NCI-H187 (cell line): Measurements from ENCODE around the gene IQGAP2.
"Not testable (repeated sequence)": the region's sequence is repeated elsewhere in the genome, so short reads cannot be mapped to it uniquely, and the experiment has no call there.

Source experiments
- DNase-seq, 2 experiments: peaks; one replicate each; lab custom pipeline; 2025; lab: John Stamatoyannopoulos, UW

Gene IQGAP2, protein sequence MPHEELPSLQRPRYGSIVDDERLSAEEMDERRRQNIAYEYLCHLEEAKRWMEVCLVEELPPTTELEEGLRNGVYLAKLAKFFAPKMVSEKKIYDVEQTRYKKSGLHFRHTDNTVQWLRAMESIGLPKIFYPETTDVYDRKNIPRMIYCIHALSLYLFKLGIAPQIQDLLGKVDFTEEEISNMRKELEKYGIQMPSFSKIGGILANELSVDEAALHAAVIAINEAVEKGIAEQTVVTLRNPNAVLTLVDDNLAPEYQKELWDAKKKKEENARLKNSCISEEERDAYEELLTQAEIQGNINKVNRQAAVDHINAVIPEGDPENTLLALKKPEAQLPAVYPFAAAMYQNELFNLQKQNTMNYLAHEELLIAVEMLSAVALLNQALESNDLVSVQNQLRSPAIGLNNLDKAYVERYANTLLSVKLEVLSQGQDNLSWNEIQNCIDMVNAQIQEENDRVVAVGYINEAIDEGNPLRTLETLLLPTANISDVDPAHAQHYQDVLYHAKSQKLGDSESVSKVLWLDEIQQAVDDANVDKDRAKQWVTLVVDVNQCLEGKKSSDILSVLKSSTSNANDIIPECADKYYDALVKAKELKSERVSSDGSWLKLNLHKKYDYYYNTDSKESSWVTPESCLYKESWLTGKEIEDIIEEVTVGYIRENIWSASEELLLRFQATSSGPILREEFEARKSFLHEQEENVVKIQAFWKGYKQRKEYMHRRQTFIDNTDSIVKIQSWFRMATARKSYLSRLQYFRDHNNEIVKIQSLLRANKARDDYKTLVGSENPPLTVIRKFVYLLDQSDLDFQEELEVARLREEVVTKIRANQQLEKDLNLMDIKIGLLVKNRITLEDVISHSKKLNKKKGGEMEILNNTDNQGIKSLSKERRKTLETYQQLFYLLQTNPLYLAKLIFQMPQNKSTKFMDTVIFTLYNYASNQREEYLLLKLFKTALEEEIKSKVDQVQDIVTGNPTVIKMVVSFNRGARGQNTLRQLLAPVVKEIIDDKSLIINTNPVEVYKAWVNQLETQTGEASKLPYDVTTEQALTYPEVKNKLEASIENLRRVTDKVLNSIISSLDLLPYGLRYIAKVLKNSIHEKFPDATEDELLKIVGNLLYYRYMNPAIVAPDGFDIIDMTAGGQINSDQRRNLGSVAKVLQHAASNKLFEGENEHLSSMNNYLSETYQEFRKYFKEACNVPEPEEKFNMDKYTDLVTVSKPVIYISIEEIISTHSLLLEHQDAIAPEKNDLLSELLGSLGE (N-terminal part only)

DNA sequence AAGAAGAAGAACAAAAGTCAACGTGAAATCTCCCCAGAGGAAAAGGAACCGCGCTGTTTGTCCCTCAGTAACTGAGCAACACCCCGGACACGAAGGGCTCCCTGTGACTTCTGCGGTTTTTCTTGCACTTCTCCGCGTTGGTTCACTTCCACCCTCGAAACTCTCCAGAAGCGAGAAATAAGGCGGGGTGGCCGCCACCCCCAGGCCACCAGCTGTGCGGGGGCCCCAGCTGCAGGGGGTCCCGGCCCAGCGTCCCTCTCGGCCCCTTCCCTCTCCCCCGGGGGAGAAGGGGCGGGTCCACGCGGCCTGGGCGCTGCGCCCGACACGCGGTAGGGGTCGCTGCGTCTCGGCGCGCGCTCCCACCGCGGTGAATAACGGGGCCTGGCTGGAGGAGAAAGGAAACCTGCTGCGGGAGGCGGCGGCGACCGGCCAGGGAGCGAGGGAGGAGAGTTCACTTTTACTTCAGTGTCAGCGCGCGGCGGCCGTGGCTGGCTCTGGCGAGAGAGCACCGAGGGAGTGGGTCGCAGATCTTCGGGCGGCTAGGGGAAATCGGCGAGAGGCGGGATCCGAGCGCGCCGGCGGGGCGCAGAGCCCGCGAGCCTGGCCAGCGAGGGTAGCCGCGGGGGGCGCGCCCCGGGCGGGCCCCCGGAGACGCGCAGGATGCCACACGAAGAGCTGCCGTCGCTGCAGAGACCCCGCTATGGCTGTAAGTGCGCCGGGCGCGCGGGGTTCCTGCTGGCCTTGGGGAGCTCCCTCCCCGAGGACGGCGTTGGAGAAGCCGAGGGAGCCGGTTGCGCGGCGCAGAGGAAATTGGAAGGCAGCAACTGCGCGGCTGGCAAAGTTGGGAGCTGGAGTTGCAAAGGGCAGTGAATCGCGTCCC, at the start of gene IQGAP2:
Gene IQGAP2 (plus strand): TSS at position 400 of the 880 bp plus-strand sequence. CDS start 261 bp downstream, at position 661.
- DNase-seq = no peak

DNA sequence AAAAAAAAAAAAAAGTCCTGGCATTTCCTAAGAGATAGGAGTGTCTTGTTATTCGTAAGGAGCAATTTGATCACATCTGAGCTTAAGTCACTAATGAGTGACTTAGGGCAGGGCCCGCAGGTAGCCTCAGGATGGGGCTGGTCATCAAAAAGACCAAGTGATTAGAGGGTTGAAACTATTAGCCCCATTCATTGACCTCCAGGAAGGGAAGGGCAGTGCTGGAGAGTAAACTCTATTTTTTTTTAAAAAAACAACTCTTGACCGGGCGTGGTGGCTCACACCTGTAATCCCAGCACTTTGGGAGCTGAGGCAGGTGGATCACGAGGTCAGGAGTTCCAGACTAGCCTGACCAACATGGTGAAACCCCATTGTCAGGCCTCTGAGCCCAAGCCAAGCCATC, 46.2 kb upstream of the IQGAP2 start:
- DNase-seq = no peak

DNA sequence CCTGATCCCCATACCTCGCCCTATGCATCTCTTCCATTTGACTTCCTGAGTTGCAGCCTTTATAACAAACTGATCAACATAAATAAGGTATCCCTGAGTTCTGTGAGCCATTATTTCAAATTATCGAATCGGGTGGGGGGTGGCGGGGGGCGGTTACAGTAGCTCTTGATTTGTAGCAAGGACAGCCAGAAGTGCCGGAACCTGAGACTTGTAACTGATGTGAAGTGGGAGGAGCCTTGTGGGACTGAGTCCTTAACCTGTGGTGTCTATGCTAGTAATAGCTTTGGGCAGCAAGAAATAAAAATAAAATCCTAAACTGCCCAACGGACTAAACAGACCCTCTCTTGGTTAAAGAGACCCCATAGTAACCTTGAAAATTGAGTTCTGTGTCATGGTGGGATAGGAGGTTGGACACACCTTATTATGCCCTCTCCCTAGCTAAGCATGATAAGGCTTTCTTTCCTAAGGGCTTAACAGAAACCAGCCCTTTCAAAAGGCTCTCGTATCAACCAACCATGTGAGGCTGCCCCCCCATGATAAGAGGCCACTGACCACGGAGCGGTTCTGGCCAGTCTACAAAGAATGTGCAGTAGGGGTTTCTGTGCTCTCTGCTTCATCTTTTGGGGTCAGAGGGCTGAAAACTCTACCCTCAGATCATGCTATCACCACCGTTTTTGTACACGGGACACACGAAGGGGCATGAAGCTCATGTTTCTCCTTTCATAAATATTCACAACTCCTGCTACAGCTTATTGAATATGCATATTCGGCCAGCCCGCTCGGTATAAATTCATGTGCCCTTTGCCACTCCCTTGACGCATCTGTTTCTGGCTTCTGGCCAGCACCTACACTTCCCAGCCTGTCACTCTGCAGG, 39.5 kb upstream of the IQGAP2 start:
- DNase-seq = no peak

DNA sequence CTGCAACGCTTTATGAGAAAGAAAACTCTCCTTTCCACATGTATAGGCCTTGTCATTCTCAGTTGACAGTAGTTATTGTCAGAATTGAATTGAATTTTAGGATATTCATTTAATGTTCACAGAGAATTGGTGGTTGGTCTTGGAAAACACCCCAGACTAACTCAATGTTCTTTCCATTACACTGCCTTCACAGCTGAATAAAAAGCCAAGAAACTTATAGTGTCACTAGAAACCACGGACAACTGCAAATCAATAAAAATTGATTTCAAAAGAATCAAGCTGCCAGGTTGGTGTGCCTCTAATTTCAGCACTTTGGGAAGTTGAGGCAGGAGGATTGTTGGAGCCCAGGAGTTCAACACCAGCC, 38.9 kb upstream of the IQGAP2 start:
- DNase-seq = no peak

DNA sequence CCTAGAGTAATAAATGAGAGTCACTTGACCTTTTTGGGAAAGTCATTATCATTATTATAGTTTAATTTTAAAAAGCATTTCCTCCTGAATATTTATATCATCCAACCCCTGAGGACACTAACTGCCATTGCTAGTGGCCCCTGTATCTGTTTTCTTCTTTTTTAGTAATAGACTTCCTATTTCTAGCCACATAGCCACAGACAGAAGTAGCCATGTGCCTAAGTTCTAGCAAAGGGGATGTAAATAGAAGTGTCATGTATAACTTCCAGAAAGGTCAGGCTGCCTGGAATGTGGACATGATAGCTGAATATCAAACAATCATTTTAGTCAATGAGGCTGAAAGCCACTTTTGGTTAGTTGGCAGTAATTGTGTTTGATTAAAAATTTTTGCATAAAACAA, 37.5 kb upstream of the IQGAP2 start:
- no peak for DNase-seq

DNA sequence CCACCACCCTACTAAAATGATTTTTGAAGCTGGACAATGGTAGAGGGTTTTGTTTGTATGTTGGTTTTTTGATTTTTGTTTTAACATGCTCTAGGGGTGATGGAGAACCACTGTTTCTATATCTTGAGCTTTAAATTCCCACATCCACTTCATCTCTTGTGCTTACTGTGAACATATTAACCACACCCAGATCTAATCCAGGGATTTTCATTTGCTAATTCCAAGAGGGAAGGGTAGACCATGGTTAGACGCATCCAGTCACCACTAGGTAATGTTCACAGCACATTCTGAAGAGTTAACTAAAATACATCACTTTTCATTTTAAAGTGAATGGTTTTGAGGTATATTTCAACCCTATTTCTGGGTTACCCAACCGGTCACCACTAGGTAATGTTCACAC, 36.5 kb upstream of the IQGAP2 start:
- DNase-seq = no peak

DNA sequence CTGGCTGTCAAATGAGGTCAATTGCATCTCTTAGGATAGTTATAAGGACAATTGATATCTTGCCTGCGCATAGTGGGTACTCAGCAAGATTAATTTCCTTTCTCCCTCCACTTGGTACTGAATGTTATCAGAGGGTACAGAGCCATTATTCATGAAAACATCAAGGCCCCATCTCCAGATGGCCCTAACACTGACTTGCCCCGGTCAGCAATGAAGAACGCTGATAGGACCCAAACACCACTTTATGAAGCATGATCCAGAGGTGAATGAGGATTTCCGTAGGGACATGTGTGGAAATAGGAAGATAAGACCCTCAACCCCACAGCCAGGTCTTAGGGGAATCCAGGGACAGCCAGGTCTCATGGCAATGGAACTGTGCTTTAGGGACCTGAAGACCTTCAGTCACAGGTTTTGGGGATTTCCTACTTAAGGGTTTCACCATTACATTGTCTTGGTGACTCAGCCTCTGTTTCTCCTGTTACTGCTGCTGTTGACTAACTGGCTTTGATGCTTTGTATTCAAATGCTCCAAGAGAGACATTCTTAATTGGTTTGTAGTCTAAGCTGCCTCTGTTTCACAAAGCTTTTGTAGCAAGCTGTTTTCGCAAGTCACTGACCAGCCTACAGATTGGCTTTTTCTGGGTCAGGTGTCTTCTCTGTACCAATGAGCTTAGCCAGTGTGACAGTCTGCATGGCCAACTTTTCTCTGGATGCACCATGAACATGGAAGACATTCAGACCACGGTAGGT, 35.3 kb upstream of the IQGAP2 start:
- DNase-seq = no peak

DNA sequence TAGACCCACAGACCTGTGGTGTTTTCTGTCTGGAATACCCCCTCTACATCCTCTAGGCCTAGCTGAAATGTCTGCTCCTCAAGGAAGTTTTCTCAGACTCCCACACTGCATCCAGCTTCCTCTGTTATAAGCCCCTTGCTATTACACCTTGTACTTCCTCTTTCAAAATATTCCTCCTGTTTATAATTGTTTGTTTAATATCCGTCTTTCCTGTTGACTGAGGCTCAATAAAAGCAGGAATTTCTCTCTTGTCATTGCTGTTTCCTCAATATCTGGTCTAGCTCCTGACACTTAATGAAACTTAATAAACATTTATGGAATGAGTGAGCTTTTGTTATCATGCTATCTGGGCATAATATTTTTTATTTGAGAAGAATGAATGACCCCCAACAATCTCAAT, 34.1 kb upstream of the IQGAP2 start:
- DNase-seq = no peak

DNA sequence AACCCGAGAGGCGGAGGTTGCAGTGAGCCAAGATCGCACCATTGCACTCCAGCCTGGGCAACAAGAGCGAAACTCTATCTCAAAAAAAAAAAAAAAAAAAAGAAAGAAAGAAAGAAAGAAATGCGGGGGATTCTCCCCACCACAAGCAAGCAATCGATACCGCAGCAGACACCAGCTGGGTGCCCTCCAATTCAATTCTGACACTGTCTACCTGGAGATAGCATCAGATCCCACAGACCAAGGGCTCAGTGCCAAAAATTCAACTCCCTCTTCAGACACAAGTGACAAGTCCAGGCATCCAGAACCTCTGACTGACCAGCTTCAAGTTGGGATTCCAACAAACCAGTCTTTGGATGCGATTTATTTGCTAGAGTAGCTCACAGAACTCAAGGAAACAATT, 33.4 kb upstream of the IQGAP2 start:
- DNase-seq = not testable (repeated sequence)

DNA sequence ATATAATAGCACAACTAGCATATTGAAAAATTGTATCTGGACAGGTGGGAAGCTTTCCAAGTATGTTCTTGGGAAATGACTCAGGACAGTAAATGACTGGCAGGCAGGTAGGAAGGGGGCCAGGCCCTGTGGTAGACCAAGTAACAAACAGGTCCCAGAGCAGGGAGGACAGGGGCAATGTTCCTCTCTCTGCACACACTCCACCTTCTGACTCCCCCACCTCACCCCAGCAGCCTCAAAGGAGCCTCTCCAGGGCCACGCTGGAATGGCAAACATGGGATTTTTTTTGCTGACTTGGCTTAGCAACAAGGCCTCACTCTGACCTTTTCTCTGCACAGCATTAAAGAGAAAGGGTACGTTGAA, 31.1 kb upstream of the IQGAP2 start:
- no peak for DNase-seq

DNA sequence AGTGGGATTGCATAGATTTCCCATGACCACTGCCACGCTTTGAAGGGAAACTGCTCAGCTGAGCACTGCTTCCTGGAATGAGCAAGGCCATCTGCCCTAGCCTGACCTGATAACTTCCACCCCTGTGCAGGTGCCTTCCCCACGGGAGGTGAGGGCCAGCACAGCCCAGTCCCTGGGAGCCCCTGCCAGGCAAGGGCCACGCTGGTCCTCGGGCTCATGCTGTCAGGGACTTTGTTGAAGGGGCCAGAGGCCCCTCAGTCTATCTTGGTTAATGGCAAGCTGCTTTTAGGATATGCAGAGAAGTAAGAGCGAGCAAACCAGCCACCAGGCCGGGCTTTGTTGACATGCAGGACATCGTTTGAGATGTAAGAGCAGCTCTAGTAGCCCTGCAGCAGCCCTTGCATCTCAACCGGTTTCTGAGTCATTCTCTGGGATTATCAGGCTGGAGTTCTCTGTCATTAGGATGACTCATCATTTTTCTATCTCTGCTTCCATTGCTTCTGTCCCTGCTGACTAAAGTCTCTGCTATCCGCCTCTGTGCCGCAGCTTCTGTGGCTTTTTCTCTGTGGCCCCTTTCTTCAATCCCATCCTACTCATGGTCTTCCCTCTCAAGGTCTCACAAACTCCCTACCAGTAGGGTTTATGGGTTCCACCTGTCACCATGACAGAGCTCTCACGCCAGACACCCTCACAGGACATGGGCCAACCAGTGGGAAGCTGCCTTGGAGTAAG, 30.6 kb upstream of the IQGAP2 start:
- no peak for DNase-seq

DNA sequence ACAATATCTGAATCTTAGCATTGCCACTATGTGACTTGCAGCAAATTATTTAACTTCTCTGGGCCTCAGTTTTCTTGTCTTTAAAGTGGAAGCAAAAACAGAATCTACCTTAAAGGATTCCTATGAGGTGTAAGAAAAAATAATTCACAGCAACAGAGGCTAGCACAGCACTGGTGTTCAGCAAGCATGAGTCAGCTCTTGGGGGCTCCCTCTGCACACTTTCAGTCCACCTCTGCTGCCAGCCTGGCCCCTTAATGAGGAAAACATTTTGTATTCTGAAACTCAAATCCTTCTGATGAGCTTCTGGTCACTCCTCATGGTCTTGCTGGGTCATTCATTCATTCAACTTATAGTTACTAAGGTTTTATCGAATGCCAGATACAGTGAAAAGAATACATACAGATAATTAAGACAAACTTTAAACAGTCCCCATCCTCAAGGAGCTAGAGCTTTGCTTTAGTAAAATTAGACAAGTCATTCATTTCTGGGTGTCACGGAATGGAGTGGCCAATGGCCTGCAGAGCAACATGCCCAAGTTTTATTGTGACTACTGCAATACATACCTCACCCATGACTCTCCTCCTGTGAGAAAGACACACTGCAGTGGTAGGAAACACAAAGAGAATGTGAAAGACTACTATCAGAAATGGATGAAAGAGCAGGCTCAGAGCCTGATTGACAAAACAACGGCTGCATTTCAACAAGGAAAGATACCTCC, 26.8 kb upstream of the IQGAP2 start:
- DNase-seq = no peak

DNA sequence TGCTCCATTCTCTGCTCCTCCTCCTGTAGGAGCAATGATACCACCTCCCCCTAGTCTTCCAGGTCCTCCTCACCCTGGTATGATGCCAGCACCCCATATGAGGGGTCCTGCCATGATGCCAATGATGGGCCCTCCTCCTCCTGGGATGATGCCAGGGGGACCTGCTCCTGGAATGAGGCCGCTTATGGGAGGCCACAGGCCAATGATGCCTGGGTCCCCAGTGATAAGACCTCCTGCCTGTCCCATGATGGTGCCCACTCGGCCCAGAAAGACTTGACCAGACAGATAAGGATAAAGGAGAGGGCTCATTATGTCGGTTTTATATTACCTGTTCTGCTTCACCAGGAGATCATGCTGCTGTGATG, 26.2 kb upstream of the IQGAP2 start:
- DNase-seq = no peak

DNA sequence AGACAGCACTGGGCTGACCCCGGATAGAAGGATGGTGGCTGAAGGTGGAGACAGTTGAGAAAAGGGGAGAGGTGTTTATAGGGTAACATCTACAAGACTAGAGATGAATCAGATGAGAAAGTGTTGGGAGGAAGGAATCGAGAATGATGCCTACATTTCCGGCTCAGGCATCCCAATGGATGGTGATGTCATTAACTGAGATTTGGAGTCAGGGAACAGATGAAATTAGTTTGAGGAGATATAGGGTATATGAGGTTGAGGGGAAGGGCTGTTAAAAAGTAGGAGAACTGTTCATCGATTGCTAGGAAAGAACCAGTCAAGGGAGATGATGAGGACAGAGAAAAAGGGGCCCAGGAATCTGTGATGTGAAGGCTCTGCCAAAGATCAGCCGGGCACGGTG, 24.7 kb upstream of the IQGAP2 start:
- DNase-seq = no peak

DNA sequence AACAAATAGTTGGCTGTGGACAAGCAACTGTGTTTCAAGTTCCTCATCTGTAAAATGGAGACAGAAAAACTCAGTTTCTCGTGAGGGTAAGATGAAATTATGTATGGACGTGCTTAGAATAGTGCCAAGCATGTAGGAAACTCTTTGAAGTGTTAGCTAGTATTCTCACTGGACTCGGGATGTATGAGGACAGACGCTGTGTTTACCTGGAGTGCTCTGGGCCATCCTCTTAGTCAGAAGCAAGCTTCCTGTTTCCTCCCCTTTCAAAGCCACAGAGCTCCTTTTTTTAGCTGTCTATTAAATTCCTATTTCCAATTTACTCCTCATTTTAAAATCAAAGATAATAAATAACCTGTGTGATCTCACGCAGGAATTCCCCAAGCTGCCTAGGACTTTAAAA, 23.8 kb upstream of the IQGAP2 start:
- DNase-seq = no peak

DNA sequence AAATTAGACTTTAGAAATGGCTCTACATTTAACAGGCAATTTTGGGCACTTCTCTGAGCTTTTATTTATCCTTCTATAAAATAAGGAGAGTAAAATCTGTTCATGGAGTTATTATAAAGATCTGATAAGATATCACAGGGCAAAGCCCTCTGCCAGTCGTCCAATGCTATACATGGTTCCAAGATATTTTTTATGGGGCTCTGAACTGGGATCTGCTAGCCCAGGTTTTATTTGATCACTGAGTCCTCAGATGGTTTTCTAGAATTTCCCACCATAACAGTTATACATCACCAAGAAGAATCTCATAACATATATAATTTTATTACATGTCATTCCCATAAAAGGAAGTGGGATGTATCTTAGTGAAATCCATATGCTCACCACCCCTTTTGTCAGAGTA, 23.2 kb upstream of the IQGAP2 start:
- no peak for DNase-seq

DNA sequence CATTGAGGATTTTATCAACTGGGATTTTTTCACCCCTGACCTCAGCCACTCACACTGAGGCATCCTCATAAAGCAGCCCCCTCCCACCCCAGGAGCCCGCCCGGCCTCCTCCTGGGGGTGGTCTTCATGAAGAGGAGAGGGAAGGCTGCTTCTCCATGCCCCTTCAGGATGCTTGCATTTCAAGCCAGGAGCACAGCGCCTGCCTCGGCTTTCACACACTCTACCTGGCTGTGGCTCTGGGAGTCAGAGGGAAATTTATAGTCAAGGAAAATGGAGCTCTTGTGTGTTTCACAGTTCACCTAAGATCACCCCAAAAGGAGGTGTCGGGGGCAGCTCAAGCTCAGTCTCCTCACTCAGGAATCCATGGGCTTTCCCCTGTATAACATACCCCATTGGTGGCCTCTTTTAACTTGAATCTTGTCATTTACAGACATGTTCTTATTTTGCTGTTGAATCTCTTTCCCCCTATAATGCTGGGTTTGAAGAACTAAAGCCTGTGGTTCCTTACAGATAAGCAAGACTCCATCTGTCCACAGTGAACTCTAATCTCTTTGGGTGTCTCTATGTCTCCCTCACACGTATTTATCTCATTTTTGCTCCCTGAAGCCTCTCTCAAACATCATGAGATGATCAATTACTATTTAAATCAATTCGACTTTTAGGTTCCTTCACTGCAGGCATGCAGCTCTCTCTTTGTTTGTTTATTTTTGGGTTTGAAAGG, 22.6 kb upstream of the IQGAP2 start:
- DNase-seq = no peak
